ENCODE data around the gene KIAA2012.

KIAA2012 gene

DNA sequence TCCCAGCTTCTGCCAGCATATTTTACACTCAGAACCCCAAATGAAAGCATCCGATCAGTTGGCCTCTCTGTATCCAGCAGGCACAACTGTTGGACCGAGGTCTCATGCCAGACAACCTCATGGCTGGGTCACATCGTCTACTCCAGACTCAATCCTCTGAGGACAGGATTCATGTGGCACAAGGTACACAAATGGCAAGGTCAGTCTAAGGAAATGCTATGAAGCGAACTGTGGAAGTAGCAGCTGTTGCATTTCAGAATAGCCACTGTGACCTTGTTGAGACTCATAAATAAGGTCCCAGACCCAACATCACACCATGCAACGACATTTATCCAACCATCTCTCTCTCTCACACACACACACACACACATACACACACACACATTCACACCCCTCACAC, 46.5 kb upstream of the KIAA2012 start:
- ChIA-PET CTCF (interaction anchor here (0.6 to 0.7 kb wide), 2 partner anchors 16 to 53 kb away, joined by 3 read pairs; no protein-coding TSS in a partner anchor), POLR2A (no interaction called here)
- no peaks in the 10 kb centered on the region for H3K4me1 ChIP-seq (ENCODE audit: control insufficient read depth, insufficient read depth, low read length)
- TF ChIP-seq ZSCAN23 (tag by site-specific recombination; IDR thresholded peaks at IDR 0.05), result no peak
- TF ChIP-seq, protein P1, sequence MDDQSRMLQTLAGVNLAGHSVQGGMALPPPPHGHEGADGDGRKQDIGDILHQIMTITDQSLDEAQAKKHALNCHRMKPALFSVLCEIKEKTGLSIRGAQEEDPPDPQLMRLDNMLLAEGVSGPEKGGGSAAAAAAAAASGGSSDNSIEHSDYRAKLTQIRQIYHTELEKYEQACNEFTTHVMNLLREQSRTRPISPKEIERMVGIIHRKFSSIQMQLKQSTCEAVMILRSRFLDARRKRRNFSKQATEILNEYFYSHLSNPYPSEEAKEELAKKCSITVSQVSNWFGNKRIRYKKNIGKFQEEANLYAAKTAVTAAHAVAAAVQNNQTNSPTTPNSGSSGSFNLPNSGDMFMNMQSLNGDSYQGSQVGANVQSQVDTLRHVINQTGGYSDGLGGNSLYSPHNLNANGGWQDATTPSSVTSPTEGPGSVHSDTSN (CRISPR knock-in tag; IDR thresholded peaks at IDR 0.05), result no peak
- TF ChIP-seq MEIS1 (CRISPR knock-in tag; IDR thresholded peaks at IDR 0.05; ENCODE audit: borderline replicate concordance), result no peak
- H3K36me3 ChIP-seq (ENCODE audit: control insufficient read depth in 2 of 2, insufficient read depth in 1 of 2, low read length in 2 of 2), result no peaks in the 10 kb centered on the region
- no peaks in the 10 kb centered on the region for H3K9me3 ChIP-seq (ENCODE audit: control insufficient read depth, insufficient read depth, low read depth, low read length)
- H3K4me3 ChIP-seq (ENCODE audit: low read depth, low read length), result no peak overlapping the region
- H3K27ac ChIP-seq (ENCODE audit: extremely low read depth, low read depth, low read length), result no peak overlapping the region

DNA sequence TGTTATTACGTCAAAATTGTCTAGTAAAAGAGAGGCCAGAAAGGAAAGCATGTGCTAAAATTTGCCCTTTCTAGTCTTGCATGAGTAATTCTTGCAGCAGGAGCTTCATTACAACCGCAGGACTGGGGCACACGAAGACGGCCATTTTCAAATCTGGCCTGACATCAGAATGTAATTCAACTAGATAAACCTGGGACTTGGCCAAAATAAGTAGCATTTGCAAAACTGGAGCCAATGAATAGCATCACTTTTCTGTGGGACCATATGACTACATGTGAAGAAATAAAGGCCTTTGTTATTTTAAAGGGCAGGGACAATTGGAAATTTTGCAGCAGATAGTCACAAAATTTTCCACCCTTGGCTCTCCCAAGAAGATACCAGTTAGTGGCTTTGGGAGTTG, 42.4 kb upstream of the KIAA2012 start:
- TF ChIP-seq ZNF169 (tag by site-specific recombination; IDR thresholded peaks at IDR 0.05) (no peak), ZNF404 (tag by site-specific recombination; IDR thresholded peaks at IDR 0.05) (no peak), ZNF555 (tag by site-specific recombination; conservative IDR thresholded peaks at IDR 0.05) (no peak), ZNF792 (tag by site-specific recombination; IDR thresholded peaks at IDR 0.05) (no peak), ZNF791 (tag by site-specific recombination; IDR thresholded peaks at IDR 0.05) (no peak), ZNF510 (tag by site-specific recombination; IDR thresholded peaks at IDR 0.05; ENCODE audit: insufficient replicate concordance) (no peak), ZNF114 (tag by site-specific recombination; IDR thresholded peaks at IDR 0.05) (no peak), ZNF596 (tag by site-specific recombination; IDR thresholded peaks at IDR 0.05) (no peak), ZNF311 (tag by site-specific recombination; IDR thresholded peaks at IDR 0.05; ENCODE audit: borderline replicate concordance) (no peak), MYNN (tag by site-specific recombination; IDR thresholded peaks at IDR 0.05; ENCODE audit: borderline replicate concordance) (no peak), KLF16 (tag by site-specific recombination; IDR thresholded peaks at IDR 0.05) (no peak), ZNF610 (tag by site-specific recombination; IDR thresholded peaks at IDR 0.05; ENCODE audit: borderline replicate concordance) (no peak), GLIS2 (tag by site-specific recombination; IDR thresholded peaks at IDR 0.05) (no peak), ZNF133 (tag by site-specific recombination; IDR thresholded peaks at IDR 0.05) (no peak), ZNF776 (tag by site-specific recombination; IDR thresholded peaks at IDR 0.05; ENCODE audit: borderline replicate concordance) (no peak), ZNF629 (tag by site-specific recombination; IDR thresholded peaks at IDR 0.05) (no peak)
- TF ChIP-seq, protein P2, sequence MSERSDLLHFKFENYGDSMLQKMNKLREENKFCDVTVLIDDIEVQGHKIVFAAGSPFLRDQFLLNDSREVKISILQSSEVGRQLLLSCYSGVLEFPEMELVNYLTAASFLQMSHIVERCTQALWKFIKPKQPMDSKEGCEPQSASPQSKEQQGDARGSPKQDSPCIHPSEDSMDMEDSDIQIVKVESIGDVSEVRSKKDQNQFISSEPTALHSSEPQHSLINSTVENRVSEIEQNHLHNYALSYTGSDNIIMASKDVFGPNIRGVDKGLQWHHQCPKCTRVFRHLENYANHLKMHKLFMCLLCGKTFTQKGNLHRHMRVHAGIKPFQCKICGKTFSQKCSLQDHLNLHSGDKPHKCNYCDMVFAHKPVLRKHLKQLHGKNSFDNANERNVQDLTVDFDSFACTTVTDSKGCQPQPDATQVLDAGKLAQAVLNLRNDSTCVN (tag by site-specific recombination; optimal IDR thresholded peaks at IDR 0.05), result no peak
- TF ChIP-seq, protein P3, sequence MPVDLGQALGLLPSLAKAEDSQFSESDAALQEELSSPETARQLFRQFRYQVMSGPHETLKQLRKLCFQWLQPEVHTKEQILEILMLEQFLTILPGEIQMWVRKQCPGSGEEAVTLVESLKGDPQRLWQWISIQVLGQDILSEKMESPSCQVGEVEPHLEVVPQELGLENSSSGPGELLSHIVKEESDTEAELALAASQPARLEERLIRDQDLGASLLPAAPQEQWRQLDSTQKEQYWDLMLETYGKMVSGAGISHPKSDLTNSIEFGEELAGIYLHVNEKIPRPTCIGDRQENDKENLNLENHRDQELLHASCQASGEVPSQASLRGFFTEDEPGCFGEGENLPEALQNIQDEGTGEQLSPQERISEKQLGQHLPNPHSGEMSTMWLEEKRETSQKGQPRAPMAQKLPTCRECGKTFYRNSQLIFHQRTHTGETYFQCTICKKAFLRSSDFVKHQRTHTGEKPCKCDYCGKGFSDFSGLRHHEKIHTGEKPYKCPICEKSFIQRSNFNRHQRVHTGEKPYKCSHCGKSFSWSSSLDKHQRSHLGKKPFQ (tag by site-specific recombination; IDR thresholded peaks at IDR 0.05), result no peak
- TF ChIP-seq, protein P4, sequence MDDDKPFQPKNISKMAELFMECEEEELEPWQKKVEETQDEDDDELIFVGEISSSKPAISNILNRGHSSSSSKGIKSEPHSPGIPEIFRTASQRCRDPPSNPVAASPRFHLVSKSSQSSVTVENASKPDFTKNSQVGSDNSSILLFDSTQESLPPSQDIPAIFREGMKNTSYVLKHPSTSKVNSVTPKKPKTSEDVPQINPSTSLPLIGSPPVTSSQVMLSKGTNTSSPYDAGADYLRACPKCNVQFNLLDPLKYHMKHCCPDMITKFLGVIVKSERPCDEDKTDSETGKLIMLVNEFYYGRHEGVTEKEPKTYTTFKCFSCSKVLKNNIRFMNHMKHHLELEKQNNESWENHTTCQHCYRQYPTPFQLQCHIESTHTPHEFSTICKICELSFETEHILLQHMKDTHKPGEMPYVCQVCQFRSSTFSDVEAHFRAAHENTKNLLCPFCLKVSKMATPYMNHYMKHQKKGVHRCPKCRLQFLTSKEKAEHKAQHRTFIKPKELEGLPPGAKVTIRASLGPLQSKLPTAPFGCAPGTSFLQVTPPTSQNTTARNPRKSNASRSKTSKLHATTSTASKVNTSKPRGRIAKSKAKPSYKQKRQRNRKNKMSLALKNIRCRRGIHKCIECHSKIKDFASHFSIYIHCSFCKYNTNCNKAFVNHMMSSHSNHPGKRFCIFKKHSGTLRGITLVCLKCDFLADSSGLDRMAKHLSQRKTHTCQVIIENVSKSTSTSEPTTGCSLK (tag by site-specific recombination; IDR thresholded peaks at IDR 0.05), result no peak
- TF ChIP-seq, protein P5, sequence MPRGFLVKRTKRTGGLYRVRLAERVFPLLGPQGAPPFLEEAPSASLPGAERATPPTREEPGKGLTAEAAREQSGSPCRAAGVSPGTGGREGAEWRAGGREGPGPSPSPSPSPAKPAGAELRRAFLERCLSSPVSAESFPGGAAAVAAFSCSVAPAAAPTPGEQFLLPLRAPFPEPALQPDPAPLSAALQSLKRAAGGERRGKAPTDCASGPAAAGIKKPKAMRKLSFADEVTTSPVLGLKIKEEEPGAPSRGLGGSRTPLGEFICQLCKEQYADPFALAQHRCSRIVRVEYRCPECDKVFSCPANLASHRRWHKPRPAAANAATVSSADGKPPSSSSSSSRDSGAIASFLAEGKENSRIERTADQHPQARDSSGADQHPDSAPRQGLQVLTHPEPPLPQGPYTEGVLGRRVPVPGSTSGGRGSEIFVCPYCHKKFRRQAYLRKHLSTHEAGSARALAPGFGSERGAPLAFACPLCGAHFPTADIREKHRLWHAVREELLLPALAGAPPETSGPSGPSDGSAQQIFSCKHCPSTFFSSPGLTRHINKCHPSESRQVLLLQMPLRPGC (tag by site-specific recombination; IDR thresholded peaks at IDR 0.05), result no peak
- CTCF ChIA-PET, result interaction anchor here (0.6 kb wide), 1 partner anchor 63 kb away, joined by 3 read pairs; no protein-coding TSS in a partner anchor
- POLR2A ChIA-PET, result no interaction called here

More for the DNA sequence above, 42.4 kb upstream of the KIAA2012 start:
- no peaks in the 10 kb centered on the region for H3K4me1 ChIP-seq (ENCODE audit: control insufficient read depth, insufficient read depth, low read length)
- H3K36me3 ChIP-seq (ENCODE audit: control insufficient read depth in 2 of 2, insufficient read depth in 1 of 2, low read length in 2 of 2), result peaks cover 0 to 6% of the 10 kb centered on the region in 2 experiments; a peak in 1 of 3 replicates
- no peaks in the 10 kb centered on the region for H3K9me3 ChIP-seq (ENCODE audit: control insufficient read depth, insufficient read depth, low read depth, low read length)
- H3K27ac ChIP-seq (ENCODE audit: extremely low read depth, low read depth, low read length), result no peak overlapping the region
- H3K4me3 ChIP-seq (ENCODE audit: low read depth, low read length), result no peak overlapping the region
